NCI-H128 (cell line): ENCODE data around the gene LRRC49.

ENCODE experiments used
- DNase-seq: peaks from one replicate; lab custom pipeline; 2025; ENCODE audit not compliant: unreplicated experiment; lab: John Stamatoyannopoulos, UW

Gene LRRC49

DNA sequence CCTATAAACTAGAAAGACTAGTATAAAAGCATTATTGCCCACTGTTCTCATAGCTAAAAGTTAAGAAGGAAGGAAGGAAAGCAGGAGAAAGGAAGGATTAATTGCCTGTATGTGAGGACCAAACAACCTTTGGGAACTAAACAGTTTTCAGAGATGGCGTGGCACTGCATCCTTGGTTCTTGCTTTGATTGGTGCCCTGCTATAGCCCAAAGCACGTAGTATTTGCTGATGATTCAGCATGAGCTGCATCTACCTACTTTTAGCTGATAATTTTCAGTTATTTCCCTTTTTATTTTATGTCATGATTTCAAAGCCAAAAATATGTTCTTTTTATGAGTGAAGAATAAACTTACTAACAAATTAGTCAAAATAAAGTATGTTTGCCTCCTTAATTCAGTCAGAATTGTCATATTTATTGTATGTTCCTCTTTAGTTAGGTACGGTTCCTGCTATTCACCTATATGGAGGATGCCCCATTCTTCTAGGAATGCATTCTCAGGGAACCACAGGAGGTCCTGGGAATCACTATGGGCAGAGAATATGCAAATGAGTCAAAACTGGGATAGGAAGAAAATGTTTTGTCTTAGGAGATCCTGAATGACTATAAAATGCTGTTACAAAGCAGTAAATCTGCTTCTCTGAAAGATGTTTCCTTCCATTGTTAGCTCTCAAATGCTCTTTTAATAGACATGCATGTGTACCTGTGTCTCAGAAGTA, 157.2 kb downstream of the LRRC49 start:
- DNase-seq: no peak

DNA sequence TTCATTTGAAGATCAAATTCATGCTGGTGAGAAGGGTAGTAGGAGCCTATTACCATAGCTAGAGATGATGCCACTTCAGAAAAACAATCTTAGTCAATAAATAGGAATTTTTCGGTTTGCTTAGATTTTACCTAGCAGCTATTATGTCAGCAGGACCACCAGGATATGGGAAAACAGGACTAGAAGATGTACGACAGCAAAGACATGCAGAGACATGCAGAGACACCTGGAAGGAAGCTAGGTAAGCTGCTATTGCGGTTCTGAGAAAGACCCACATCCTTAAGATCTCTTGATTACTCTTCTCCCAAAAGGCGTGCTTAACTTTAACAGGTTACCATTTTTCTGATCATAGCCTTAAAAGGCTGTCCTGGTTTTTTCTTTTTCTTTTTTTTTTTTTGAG, 157.8 kb downstream of the LRRC49 start:
- no peak for DNase-seq

DNA sequence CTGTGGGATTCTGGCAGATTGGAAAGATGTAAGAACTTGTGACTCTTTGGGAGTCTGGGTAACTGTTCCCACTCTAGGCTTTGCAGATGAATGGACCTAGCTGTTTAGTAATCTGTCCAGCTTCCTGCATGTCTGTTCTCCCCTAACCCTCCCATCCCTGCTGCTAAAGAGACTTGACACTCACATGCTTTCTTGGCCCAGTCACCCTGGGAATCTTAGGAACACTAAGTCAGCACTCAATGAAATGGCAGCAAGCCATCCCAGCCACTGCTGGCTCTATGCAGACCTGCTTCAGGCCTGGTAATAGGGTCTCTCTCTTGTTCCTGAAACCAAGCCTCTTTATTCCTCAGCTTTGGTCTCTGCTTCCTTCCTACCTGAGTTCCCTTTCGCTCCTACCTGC, 158.9 kb downstream of the LRRC49 start:
- no peak for DNase-seq

DNA sequence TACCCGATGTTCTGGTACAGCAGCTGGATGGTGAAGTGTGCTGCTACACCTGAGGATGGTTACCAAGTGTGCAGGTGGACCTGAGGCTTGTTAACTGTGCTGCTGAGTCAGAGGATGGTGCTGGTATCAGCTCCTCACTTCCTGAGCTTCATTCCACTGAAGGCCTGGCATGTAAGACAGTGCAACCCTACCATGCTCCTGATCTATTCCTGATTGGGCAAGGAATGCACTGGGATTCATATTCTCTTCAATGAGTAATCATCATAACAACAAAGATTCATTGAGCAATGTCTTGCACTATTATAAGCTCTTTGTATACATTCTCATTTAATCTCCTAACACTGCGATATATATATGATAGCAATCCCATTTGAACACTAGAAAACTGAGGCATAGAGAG, 159.7 kb downstream of the LRRC49 start:
- DNase-seq: no peak

DNA sequence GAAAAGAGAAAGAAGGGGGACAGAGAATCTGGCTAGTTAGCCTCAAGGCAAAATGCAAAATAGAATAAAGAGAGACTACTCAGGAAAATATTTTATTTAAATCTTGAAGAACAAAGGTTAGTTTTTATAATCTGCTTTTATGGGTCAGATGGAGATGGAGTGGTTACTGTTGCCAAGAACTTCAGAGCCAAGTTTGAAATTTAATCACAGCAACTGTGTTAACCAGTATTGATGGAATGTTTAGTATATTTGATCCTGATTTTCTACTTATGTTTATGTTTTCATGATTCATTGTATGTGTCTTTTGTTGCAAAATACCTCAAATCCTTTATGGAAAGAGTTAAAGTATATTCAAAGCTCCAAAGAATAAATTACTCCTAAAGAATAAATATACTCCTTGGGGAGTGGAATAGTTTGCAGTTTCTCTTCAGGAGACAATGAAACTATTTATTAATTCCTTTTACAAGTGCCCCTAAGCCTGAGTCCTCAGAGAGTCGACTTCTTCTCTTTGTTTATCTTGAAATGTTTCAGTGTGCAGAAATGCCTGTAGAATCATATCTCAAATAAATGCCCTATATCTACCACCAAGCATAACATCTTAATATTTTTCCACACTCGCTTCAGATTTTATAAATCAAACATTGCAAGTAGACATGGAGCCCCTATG, 161.8 kb downstream of the LRRC49 start:
- no peak for DNase-seq

DNA sequence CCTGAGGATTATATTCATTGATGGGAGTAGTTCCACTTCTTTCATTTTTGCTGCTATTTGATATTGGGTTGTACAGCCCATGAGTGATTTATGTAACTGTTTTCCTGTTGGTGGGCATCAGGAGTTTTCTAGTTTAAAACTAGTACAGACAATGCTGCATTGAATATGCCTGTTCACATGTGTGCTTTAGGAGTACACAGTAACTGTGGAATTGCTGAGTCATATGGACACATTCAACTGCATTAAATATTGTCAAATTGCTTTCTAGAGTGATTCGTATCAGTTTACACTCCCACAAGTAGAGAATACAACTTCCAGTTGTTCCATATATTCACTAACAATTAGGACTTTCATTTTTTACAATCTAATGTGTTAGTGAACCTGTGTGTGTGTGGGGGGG, 162.8 kb downstream of the LRRC49 start:
- DNase-seq: no peak

DNA sequence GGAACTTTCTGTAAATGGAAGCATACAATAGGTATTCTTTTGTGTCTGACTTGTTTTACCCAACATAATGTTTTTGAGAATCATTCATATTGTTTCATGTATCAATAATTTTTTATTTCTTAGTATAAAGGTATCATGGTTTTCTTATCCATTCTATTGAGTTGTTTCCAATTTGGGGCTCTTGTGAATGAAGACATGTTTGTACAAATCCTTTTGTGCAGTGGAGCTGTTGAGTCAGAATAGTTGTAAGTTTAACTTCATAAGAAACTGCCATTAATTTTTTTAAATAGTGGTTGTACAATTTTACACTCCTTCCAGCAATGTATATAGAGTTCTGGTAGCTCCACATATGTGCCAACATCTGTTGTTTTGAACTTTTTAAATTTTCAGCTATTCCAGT, 163.5 kb downstream of the LRRC49 start:
- no peak for DNase-seq

DNA sequence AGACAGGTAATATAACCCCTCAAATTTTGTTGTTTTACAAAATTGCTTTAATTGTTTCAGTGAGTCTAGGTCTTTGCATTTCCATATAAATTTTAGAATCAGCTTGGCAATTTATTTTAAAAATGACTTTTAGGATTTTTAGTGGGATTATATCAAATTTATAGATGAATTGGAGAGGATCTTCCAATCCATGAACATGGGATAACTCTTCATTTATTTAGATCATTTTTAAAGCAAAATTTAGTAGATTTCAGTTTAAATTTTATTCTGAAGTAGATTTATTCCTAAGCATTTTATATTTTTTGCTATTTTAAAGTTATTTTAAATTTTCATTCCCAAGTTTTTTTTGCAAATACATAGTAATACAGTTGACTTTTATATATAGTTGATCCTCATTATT, 164.5 kb downstream of the LRRC49 start:
- DNase-seq: no peak

DNA sequence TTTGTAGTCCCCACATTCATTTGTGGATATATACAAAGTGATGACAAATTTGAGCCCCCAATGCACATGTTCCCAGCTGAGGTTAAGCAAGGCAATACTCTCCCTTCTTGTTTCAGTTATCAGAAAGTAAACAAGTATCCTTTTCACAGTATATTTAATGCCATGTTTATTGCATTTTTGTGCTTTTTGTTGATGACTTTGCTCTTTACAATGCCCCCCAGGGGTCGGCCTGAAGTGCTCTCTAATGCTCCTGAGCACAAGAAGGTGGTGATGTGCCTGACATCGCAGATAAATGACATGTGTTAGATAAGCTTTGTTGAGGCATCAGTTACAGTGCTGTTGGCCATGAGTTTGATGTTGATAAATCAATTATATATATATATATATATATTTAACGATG, 165.0 kb downstream of the LRRC49 start:
- no peak for DNase-seq

DNA sequence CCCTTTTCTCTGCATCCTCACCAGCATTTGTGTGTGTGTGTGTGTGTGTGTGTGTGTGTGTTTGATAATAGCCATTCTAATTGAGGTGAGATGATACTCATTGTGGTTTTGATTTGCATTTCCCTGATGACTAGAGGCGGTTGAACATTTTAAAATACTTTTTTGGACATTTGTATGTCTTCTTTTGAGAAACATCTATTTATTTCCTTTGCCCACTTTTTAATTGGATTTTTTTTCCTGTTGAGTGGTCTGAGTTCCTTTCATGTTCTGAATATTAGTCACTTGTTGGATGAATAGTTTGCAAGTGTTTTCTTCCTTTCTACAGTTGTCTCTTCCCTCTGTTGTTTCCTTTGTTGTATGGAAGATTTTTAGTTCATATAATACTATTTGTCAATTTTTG, 168.4 kb downstream of the LRRC49 start:
- DNase-seq: no peak

DNA sequence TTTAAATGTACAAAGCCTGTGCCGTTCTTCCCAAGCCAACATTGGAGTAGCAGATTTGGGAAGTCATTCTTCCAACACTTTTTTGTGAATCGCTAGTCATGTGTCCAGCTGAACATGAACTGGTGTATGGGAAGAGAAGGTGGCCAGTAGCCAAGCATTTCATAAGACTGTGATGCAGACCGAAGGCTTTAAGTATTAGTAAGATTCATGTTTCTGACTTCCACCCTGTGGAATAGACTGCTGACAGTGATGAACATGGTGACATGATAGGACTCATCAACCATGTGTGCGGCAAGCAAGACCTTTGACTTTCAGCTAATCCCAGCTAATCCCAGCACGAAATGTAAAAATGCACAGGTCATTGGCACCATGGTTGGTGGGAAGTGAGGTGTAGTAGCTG, 174.4 kb downstream of the LRRC49 start:
- DNase-seq: no peak

DNA sequence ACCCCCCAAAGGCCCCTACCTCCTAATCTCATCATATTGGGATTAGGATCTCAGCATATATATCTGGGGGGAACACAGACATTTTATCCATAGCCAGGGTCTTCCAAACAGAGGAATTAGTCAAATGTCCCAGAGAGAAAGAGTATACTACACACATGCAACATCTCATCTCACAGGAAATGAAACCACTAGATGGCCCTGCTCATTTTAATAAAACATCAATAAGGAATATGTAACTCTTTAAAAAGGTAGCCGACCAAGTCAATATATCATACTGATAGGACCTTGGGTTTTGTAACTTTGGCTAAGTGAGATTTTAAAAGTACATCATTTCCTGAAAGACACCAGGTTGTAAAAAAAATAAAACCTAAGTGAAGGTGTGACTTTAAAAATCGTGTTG, 177.1 kb downstream of the LRRC49 start:
- DNase-seq: no peak

DNA sequence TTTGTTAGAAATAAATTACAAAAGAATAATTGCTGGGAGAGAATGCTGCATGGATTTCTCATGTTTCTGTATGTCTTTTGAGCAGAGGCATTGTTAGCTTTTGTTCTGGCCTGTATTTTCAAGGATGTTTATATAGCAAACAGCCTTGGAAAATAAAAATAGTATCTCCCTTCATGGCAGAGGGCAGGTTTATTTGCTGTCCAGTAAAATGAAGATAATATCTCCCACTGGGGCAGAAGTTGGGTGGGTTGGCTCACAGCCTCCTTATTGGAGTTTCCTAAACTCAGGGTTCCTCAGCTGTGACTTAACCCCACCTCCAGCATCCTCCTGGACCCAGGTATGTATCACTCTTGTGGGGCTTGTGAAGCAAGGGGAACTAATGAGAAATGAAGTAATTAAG, 178.9 kb downstream of the LRRC49 start:
- DNase-seq: no peak

DNA sequence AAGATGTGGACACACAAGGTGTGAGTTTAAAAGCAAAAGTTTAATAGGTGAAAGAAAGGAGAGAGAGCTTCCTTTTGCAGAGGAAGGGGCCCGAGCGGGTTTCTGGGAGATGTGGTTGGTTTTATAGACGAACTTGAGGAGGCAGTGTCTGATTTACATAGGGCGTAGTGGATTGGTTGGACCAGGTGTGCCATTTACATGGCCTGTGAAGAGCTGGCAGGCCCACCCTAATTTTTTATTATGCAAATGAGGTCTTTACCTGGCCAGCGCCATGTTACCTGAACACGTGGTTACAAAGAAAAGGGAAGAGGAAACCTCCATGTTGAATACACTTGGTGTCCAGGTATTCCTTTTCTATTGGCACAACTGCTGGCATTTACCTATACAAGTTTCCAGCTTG, 179.8 kb downstream of the LRRC49 start:
- DNase-seq: no peak

DNA sequence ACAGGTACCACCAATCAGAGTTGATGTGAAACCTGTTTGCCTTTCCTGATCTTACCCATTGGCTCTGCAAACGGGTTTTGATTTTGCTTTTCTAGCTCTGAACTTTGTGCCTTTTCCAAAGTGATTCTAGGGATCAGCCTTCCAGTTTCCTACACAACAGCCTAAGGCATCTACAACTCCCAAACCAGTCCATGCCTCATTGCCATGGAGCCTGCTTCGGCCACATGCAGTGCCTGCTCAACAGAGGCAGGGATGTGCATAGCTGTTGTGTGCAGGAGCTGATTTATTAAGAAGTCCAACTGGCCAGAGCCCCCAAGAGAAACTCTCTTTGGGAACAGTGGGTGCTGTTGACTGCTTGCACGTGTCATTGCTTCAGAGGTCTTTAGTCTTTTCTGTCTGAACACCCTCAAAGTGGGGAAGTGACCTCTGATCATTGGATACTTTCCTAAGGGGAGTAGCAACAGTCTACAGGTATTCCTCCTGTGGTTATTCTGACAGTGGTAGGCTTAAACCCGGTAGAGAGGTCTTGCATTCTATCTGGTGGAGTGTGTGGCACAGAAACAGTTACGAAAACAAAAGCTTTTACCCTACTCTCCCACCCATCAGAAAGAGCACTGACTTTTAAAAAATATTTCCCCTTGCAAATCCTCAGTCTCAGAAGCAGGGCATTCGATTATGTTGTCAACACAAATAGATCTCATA, 186.0 kb downstream of the LRRC49 start:
- DNase-seq: no peak

DNA sequence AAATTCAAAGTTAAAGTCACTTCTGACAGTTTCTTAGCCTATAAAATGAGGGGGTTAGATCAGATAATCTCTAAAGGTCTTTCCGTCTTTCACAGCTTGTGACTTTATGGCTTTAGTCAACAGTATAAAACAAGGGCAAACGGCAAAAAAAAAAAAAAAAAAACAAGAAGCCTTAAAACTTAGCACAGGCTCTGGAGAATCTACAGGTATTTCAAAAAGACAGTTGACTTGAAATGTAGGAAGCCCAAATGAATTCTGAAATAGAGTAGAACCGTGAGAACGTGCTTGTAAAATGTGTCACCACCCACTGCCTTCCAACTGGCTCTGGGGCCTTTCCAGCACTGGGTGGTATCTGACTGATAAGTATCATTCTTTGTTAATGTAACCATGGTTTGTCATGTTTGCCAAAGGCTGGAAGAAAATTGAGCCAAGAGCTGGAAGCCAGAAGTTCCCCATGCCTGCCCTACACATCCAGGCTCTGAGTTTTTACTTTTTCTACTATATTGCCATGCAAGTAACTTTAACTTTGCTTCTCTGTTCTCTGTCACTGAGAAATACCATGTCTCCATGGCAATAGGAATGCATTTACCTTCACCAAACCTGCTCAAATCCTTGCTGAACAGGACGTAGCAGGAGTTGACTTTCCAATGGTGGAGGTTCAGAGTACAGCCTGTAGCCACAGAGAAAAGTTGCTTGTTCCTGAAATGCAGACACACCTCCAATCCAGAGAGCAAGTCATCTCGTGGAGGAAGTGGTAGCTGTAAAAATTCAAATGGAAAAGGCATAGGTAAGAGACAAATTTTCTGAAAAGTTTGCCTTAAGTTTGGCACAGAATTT, 186.8 kb downstream of the LRRC49 start:
- DNase-seq: no peak

DNA sequence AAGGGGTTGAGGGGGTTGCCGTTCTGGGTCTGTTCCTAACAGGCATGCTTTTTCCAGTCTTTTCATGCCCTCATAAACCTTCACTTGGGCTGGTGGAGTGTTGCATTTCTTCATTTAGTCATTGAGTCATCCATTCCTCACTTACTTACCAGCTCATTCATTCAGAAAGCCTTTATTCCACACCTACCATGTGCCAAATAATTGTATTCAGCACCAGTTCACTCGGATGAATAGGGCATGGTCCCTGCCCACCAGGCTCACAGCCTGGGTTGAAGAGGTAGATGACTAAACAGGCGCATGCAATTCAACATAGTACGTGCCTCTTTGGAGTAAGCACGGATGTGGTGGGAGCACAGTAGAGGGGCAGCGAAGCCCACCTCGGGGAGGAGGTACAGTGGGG, 187.5 kb downstream of the LRRC49 start:
- no peak for DNase-seq

DNA sequence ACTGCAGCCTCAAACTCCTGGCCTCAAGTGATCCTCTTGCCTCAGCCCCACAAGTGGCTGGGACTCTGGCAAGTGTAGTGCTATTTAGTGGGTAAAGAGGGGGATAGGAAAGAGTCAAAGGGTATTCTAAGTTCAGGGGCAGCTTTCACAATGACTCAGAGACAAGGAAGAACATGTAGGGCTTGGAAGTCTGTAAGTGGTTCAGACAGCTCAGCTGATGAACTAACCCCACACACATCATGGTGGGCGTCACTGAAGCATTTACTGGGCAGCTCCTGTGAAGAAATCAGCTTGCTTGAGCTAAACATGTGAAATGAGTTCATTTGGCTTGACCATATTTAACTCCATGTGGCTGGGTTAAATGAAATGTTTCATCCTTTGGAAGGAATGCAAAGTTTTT, 188.1 kb downstream of the LRRC49 start:
- no peak for DNase-seq

DNA sequence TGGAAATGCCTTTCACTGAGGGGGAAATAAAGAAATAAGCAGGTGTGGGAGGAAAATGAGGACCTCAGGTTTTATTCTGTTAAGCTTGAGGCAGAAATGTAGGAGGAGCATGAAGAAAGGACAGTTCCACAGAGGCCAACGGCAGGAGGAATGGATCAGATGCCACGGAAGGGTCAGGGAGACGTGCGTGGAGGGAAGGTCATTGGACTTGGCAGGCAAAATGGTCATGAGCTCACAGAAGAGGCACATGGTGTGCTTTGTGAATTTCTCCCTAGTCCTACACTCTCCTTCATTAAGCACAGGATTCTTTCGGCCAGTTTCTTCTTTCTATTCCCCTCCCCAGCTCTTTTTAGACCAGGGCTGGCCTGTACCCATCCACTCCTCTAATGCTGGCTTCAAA, 190.2 kb downstream of the LRRC49 start:
- no peak for DNase-seq

DNA sequence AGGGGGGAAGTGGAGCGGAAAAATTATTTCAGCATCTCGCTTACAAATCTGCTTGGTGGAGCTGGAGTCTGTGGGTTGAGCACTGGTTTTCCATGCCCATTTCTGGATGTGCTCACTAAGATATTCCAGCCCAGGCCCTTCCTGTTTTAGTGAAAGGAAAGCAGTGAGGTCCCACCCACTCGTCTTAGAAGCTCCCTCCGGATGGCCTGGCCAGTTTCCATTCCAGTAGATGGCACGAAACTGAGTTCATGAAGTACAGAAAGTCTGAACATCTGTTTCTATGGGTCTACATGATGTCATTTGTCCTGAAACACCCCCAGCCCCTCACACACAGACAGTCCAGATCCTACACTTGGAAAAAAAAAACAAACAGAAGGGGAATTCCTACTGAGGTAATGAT, 190.7 kb downstream of the LRRC49 start:
- DNase-seq: no peak

DNA sequence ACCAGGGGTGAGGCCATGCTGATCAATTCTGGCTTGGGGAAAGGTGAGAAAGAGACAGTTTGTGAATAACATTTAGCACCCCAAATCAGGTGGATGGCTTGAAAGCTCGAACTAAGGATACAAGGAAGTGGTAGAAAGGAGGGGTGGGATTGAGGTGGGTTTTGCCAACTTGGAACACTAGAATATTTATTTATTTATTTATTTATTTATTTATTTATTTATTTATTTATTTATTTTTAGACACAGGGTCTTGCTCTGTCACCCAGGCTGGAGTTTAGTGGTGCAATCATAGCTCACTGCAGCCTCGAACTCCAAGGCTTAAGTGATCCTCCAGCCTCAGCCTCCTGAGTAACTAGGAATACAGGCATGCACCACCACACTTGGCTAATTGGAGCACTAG, 191.6 kb downstream of the LRRC49 start:
- no peak for DNase-seq

DNA sequence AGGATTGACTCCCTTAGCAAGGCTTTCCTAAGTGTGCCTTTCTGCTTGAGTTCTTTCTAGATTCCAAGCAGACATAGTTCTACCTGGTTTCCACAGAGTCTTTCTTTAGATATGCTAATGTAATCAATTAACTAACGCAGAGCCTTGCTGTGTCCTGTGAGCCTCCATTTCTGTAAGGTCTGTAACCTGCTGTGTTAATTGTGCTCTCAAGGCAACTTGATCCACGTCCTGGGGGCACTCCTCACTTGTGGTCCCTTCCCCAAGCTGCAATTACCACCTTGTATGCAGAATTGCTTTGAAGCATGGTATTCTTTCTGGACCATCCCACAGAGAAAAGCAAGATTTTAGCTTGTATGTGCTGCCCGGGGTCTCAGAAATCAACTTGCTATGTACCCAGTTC, 193.2 kb downstream of the LRRC49 start:
- no peak for DNase-seq
